HG03103 (cell line): ENCODE results near the gene SLC9A2.

ENCODE experiments used
- ATAC-seq: cut with Tn5 transposase; IDR thresholded peaks from one replicate; pipeline ENCODE4 v1.9.1; 2021; ENCODE audit warnings: low read depth; ENCODE audit not compliant: unreplicated experiment

Gene SLC9A2, protein sequence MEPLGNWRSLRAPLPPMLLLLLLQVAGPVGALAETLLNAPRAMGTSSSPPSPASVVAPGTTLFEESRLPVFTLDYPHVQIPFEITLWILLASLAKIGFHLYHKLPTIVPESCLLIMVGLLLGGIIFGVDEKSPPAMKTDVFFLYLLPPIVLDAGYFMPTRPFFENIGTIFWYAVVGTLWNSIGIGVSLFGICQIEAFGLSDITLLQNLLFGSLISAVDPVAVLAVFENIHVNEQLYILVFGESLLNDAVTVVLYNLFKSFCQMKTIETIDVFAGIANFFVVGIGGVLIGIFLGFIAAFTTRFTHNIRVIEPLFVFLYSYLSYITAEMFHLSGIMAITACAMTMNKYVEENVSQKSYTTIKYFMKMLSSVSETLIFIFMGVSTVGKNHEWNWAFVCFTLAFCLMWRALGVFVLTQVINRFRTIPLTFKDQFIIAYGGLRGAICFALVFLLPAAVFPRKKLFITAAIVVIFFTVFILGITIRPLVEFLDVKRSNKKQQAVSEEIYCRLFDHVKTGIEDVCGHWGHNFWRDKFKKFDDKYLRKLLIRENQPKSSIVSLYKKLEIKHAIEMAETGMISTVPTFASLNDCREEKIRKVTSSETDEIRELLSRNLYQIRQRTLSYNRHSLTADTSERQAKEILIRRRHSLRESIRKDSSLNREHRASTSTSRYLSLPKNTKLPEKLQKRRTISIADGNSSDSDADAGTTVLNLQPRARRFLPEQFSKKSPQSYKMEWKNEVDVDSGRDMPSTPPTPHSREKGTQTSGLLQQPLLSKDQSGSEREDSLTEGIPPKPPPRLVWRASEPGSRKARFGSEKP

DNA sequence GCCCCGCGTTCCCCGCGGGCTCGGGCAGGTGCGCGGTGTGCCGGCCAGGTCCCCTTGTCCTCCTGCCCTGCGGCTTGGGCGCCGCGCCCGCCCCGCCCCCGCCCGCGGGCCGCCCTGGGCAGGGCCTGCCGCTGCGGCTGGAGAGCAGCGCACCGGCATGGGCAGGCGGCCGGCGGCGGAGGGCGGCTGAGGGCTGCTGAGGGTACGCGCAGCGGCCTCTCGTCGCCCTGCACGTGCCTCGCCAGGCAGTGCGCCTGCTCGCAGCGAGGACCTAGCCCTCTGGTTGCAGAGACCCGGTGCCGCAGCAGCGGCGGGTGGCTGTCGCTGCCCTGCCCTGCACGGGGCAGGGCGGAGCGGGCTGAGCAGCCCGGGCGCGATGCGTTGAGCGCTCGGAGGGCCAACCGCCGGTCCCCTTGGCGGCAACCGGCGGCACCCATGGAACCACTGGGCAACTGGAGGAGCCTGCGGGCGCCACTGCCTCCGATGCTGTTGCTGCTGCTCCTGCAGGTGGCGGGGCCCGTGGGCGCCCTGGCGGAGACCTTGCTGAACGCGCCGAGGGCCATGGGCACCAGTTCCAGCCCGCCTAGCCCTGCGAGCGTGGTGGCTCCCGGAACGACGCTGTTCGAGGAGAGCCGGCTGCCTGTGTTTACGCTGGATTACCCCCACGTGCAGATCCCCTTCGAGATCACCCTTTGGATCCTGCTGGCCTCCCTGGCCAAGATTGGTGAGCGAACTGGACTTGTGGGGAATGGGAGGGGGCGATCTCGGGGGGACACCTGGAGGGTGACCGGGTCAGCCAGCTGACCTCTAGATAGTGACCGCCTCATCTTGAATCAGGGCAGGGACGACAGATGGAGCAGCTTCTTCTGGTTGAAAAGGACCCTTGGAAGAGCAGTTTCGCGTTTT is at the start of gene SLC9A2:
TSS of gene SLC9A2 (plus strand) at position 140 of the 906 bp plus-strand sequence. CDS start at position 436, 296 bp downstream.
- no peak for ATAC-seq

DNA sequence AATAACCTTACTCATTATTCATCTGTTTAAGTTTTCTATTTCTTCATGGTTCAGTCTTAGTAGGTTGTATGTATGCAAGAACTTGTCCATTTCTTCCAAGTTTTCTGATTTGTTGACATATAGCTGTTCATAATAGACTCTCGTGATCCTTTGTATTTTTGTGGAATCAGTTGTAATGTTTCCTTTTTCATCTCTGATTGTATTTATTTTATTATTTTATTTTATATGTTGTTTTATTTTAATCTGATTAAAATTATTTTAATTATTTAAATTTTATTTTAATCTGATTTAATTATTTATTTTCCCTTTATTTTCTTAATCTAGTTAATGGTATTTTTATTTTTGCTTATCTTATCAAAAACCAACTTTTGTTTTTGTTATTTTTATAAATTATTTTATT is 43.5 kb upstream of the SLC9A2 start:
- no peak for ATAC-seq

DNA sequence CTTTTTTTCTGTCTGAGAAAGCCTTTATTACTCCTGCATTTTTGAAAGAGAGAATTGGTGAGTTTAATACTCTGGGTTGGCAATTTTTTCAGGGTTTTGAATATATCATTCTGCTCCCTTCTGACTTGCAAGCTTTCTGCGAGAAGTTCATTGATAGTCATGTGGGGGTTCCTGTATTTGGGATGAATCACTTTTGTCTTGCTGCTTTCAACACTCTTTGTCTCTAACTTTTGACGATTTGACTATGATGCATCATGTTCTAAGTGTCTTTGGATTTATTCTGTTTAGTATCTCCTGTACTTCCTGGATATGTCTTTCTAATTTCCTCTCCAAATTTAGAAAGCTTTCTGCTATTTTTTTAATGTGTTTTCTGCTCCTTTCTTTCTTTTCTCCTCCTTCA is 41.0 kb upstream of the SLC9A2 start:
- no peak for ATAC-seq

DNA sequence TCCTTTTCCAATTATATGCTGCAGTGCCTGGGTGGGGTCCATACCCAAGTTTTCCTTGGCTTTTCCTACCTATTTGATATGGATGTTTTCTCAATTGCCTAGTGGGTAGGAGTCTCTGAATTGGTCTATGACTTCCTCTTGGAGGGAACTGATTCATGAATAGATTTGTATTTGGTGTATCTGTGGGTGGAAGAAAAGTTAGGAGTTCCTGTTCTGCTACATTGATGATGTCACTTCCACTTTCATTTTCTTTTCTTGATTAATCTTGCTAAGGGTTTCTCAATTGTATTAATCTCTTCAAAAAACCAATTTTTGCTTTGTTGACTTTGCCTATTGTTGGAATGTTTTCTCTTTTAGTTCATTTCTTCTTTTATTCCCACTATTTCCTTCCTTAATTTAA is 37.4 kb upstream of the SLC9A2 start:
- ATAC-seq, result no peak

DNA sequence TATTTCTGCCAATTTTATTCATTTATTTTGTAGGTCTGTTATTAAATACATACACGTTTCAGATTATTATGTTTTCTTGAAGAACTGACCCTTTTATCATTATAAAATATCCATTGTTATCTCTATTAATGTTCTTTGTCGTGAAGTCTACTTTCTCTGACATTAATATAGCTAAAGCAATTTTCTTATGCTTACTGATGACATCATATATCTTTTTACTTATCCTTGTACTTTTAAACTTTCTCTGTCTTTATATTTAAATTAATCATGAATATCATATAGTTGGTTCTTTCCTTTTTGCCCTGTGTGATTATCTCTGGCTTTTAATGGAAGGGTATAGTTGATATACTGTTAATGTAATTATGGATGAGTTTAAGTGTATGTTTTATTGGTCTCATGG is 36.5 kb upstream of the SLC9A2 start:
- ATAC-seq, result no peak

DNA sequence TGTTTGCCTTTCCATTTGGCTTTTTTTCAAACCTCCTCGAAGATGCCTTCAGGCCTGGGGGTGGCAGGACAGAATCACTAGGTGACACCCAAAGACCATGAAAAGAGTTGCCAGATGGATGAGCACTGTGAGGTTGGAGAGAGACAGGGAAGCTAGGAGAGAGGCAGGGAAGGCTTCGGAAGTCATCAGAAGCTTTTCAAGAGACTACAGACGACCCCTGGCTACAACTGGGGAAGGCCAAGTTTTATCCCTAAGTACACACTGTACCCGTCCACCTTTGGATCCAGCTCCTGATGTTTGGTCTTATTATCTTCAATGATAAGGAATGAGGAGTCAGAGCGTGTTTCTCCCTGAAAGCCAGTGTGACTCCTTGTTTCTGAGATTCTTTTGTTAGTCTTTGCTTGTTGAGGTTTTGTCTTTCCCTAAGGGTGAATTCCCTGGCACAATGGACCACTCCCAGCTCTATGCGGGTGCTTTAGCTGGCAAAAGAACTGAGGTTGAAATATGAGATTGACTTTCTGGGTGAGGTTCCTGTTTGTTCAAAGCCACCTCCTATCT is 33.4 kb upstream of the SLC9A2 start:
- ATAC-seq, result no peak

DNA sequence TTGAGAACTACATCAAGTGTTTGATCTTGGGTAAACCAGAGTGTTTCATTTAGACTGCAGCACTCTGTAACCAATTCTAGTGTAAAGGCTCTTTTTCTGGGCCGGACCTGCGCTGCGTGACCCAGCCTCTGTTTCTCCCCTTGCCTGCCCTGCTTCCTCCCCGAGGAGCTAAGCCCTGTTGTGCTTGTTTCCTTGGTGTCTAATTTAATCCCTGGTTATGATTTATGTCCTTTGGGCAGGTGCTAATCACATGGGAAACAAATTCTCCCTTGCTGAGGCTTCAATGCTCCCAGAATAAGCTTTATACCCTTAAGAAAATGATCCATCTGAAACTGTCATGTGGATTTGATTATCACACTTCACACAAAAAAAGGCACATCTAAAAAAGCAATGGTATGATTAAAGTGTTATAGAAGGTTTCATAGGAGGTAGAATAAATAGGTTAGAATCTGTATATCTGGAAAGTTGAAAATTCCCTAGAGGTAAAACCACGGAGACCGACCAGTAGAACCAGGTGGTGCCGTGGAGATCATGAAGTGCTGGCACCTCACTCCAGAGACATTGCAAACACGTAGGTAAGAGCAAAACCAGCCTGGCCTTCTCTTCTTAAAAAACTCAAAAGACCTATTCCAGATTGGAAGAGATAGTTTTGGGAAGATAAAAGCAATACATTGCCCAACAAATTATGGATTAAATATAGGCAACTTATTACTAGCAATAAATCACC is 31.0 kb upstream of the SLC9A2 start:
- no peak for ATAC-seq

DNA sequence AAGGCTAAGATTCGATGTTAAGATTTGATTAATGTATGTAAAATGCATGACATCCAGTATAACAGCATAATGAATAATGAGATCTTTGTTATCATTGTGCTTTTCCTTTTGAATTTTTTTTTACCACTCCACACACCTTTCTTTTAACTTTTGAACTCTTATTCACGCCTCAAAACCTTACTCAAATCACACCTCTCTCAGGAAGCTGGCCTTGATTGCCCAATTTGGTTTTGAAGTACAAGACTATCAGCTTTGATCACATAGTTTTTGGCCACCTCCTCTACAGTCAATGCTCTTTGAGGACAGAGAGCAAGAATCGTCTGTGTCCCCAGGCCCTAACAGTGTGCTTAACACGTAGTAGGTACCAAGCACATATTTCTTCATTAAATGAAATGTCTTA is 29.9 kb upstream of the SLC9A2 start:
- no peak for ATAC-seq

DNA sequence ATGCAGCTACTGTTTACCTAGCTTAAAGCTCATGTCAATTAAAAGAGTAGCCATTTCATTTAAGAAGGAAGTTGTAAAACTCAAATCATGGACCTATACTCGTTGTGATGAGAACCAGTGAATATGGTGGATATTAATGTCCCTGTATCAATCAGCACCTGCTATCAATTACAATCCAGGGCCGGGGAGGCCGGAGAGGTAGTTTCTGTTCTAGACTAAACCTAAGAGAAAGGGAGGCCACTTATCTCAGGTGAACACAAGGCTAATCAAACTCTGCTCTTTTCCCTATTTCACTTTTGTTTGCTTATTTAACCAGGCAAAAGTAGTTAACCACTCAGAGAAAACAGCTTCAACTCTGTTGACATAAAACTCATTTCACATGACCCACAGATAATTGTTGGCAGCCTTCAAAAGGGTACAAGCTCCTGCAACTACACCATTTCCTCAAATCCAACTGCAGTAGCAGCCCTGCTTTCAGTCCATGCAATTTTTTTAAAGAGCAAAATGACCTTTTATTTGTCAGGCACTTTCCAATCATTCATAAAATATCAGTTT is 27.8 kb upstream of the SLC9A2 start:
- no peak for ATAC-seq

DNA sequence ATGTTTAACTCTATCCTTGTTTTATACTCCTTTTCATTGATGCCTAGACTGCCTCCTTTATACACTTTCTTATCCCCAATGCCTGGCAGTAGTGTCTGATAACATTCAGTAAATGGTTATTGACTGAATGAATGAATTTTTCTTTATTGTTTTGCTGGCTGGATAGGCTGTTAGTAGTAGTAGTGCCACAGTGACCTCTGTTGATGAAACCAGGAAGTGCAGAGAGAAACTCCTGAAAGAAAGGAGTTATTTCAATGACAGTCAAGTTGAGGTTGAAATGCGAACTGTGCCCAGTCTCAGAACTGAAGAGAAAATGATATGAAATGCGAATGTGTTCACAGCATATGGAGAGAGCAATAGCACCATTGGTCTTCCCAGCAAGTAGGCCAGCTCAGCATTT is 26.8 kb upstream of the SLC9A2 start:
- ATAC-seq, result no peak

DNA sequence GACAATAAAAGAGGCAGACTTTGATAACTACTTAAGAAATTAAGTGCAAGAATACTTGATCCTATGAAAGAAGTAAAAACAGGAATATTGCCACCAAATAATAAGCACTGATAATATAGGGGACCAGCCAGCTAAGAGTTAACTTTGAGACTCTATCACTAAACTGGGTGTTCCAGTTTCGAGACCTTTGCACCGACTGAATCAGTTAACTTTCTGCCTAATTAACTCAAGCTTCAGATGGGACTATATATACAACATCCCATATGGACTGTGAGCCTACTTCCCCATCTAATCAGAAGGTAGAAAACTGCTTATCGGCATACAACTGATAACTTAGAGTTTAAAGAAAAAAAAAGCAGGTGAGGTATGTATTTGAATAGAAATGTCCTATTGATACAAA is 25.8 kb upstream of the SLC9A2 start:
- ATAC-seq, result no peak

DNA sequence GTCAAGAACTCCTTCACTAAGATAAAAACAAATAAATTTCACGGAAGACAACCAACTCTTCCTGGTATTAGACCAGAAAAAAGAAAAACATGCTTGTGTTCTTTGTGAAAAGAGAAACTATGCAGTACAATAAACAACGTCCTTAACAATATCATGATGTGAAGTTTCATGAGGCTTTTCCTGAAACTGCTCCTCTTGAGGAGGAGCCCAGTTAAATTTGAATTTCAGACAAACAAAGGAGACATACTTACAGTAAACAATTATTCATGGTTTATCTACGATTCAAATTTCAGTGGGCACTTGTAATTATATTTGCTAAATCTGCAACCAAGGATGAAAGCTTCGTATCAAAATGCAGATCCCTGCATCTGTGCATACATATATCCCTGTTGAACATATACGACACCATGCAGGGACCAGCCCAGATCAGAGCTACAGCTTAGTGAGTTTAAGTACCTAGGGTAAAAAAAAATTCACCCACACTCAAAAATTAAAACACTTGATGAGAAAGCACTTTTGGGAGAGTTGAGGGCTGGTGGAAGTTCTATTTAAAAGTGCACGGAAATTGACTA is 24.8 kb upstream of the SLC9A2 start:
- ATAC-seq, result no peak

DNA sequence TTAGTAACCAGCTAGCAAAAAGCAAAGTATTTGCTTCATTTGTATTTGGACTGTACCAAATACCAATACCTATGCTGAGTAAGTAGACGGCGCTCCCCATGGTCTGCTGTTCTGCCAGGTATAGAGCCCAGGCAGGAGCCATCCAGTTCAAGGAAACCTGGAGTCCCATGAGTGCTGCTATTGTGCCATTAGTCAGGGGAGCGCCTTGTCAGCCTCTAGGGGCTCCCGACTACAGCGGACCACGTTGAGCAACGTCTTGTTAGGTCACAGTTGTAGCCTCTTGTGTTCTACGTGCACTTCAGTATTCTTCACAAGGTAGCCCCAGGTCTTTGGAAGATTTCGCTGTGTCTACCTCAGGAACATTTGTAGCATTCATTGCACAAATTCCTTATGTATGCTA is 21.6 kb upstream of the SLC9A2 start:
- no peak for ATAC-seq

DNA sequence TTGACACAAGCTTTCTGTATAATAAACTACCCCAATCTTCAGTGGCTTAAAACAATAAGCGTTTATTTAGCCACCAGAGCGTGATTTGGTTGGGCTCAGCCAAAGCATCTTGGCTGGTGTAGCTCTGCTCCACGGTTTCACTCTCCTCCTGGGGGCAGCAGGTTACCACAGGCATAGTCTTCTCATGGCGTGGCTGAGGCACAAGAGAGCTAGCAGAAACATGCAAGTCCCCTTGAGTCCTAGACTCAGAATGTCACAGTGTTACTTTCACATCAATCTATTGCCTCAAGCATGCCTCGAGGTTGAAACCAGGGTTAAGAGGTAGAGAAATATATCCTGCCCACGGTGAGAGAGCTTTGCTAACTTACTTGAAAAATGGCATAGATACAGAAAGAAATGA is 19.9 kb upstream of the SLC9A2 start:
- ATAC-seq, result no peak

DNA sequence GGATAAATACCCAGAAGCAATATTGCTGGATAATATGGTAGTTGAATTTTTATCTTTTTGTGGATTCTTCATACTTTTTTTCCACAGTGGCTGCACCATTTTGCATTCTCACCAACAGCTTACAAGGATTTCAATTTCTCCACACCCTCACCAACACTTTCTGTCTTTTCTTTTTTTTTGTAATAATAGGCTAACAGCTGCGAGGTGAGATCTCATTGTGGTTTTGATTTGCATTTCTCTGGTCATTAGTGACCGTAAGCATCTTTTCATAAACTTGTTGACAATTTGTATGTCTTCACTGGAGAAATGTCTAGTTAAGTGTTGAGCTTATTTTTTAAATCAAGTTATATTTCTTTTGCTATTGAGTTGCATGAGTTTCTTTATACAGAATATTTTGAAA is 17.6 kb upstream of the SLC9A2 start:
- no peak for ATAC-seq

DNA sequence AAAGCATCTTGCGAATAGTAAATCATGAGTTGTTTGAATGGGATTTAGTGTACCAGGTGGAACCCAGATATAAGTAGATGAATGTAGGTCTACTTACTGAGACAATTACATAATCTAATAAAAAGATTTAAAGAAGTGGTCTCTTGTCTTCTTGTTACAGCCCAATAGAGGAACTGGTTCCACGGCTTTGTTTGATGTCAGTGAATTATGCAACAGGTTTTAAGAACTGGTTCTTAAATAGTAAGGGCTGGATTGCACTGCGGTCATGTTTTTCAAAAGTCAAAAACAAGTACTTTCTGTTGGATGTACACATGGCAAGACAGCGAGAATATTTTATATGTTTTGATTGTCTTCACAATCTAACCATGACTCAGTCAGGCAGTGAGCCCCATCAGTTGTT is 15.4 kb upstream of the SLC9A2 start:
- no peak for ATAC-seq

DNA sequence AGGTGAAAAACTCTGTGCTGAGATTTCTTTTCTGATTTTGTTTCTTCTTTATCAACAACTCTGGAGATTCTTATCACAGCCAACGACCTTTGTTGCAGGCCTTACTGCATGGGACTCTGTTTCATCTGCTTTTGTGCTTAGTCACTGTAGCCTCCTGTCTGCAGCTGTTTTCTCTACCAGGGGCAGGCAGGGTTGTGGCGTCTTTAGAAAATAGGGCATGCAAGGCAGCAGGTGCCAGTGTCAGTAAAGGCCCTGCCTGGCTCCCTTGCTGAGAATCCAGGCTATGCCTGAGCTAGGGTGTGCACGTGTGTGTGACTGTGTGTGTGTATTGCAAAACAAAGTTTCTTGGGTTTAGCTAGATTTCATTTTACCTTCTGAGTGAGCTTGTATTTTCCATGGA is 14.6 kb upstream of the SLC9A2 start:
- no peak for ATAC-seq

DNA sequence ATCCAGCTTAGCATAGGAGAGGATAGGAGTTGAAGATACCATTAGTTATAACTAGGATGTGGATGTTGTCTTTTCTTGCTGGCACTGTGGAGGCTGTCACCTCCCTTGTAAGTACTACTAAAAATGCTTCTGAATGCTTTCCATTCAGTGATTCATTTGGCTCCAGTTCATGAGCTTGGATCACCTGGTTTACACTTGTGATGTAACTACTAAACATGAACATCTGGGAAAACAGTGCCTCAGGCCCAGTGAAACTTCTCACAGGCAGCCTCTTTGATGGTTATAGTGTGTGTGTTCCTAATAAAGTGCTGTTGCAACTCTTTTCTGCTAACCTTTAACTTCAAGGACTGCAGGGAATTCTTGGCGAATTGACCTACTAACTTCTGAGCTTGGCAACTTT is 13.0 kb upstream of the SLC9A2 start:
- ATAC-seq, result no peak
